GM18511 (cell line): ENCODE measurements around the gene ACTC1.

ENCODE experiments used
- ATAC-seq: cut with Tn5 transposase; IDR thresholded peaks from one replicate; pipeline ENCODE4 v1.9.1; 2021; ENCODE audit warnings: mild to moderate bottlenecking, moderate library complexity; ENCODE audit not compliant: unreplicated experiment

ACTC1 gene

DNA sequence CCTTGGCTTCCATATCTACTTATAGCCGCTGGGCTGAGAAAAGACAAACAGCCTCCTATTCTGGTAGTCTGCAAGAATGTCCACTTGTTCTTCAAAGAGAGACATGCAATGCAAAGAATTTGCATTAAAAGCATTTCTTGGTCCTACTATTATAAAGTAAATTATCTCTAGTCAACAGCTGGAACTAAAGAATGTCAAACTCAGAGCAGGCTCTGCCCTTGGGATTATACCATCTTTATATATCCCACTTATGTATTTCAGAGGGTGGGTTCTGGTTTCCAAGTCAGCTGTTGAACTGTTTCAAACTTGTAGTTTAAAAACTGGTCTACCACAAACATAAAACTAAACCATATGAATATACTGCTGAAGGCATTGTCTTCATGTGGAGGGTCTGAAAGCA is 7.0 kb upstream of the ACTC1 start:
- no peak for ATAC-seq

- ATAC-seq = no peak
Measured at GRCh38 chr15:34799149-34800101, 4.1 kb upstream of the ACTC1 start.

- no peak for ATAC-seq
Measured at GRCh38 chr15:34796847-34797435, 1.6 kb upstream of the ACTC1 start.

GRCh38 chr15:34794590-34795206 is 651 bp downstream of the ACTC1 start:
- ATAC-seq = no peak

GRCh38 chr15:34793901-34794300 is 1.4 kb downstream of the ACTC1 start:
- ATAC-seq = no peak

GRCh38 chr15:34793071-34793470 is 2.3 kb downstream of the ACTC1 start:
- no peak for ATAC-seq

DNA sequence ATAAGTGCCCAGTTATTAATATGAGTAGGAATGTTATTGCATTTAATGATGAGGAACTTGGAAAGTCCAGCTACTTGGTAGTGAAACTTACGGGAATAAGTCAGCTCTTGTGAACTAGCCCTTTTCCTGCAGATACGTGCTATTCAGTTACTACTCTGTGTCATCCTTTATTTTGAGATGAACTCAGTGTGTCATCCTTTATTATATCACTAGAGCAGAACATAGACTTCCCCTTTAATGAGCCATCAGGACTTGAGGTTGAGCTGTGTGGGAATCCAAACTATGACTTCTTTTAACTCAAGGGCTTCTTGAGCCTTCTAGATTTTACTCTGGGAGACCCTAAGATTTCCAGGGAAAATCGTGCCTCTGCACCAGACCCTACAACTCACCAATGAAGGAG is 3.6 kb downstream of the ACTC1 start:
- ATAC-seq = no peak

DNA sequence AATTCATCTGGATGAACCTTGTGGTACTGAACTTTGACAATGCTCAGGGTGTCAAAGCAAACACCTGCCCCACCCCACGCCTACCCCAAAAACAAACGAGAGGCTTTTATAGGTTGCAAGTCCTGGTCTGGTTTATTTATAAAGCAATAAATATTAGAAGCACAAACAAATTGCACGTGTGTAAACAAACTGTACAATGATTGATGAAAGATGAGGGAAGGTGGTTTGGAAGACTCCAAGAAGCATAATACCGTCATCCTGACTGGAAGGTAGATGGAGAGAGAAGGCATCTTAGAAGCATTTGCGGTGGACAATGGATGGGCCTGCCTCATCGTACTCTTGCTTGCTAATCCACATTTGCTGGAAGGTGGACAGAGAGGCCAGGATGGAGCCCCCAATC is 5.2 kb downstream of the ACTC1 start:
- no peak for ATAC-seq

DNA sequence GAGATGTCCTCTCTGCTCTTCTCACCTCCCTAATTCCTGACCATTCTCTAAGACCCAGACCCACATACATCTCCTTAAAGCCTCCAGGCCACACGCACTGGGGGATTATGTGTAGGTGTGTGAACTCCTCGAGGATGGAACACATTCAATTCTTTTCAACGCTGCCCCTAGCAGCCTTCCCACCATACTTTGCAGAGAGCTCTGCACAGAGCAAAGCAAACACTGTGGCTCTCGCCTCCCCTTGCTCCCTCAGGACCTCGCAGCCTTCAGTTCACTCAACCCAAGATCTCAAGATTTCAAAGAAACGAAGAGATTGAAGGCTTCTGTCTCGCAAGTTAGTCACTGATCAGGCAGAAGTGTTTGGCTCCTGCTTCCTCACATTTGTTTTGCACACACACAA is 6.0 kb downstream of the ACTC1 start:
- ATAC-seq = no peak

DNA sequence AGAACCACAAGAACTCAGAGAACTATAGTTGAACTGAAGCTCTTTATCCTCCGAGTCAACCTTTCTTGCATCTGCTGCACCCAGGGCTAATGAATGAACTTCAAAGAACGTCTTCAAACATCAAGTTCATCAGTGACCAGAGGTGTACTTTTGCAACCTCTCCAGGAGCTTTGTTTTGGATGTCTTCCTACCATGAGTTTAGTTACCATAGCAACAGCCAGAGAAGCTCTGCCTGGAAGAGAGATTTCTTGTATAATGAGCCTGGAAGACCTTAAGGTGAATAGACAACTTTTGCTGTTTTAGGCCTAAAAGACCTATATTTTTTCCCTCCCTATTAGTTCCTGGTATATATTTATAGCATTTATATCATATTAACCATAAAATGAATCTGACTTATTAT is 9.1 kb downstream of the ACTC1 start:
- no peak for ATAC-seq

DNA sequence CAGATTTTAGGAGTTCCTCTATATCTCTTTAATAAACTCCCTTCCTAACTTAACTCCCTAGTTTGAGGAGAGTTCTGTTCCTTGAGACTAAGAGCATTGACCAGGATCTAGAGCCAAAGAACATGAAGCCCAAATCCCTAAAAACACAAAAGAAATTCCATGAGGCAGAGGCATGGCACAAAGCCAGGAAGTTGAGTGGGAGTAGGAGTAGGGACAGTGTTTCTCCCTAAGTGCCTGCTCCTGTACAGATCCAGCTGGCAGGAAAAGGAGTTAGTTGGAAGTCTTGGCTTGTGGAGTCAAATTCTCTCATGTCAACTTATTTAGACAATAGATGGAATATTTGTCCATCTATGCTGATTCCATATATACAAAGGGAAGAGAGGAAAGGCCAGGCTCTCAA is 11.4 kb downstream of the ACTC1 start:
- ATAC-seq = no peak

DNA sequence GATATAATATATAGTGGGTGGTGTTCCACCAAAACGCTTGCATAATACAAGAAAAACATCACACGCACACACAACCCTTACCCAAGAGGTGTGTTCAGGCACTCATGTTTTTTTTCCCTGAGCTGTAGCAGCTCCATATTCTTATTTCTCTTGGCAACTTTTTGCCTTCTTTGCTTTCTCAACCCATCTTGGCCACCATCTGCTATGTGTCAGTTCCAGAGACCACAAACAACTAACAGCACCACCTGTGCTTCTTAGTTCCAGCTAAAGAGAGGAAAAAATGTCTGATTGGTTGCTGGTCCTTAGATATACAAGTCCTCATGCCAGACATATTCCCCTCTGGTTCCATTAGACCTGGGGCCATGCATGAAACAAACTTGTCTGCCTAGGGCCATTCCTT is 11.9 kb downstream of the ACTC1 start:
- ATAC-seq = no peak

GRCh38 chr15:34782901-34783300 is 12.4 kb downstream of the ACTC1 start:
- ATAC-seq = no peak

- no peak for ATAC-seq
Measured at GRCh38 chr15:34780725-34781124, 14.6 kb downstream of the ACTC1 start.

GRCh38 chr15:34776606-34777105 is 18.7 kb downstream of the ACTC1 start:
- no peak for ATAC-seq

- ATAC-seq = no peak
Measured at GRCh38 chr15:34773917-34774316, 21.4 kb downstream of the ACTC1 start.

GRCh38 chr15:34773013-34773412 is 22.3 kb downstream of the ACTC1 start:
- ATAC-seq = no peak

GRCh38 chr15:34772312-34772711 is 23.0 kb downstream of the ACTC1 start:
- no peak for ATAC-seq

DNA sequence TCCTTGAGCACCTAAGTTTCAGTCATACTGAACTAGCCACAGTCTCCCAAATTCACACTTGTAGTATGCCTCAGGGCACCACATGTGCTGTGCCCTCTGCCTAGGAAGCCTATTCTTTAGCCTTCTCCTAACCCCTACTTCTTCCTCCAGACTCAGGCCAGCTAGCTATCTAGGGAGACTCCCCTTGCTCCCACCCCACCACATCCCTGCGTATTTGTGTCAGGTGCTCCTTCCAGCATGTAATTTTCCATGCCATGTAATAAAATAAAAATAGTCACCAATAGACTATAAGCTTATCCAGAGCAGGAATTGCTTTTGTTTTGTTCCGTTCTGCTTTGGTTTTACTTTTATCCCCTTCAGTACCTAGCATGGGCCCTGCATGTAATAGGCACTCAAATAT is 25.6 kb downstream of the ACTC1 start:
- no peak for ATAC-seq

- ATAC-seq = no peak
Measured at GRCh38 chr15:34768530-34768929, 26.8 kb downstream of the ACTC1 start.

GRCh38 chr15:34765741-34766140 is 29.6 kb downstream of the ACTC1 start:
- no peak for ATAC-seq

- no peak for ATAC-seq
Measured at GRCh38 chr15:34760909-34761308, 34.4 kb downstream of the ACTC1 start.
